ENCODE measurements around the gene ARMC9.

Gene ARMC9

DNA sequence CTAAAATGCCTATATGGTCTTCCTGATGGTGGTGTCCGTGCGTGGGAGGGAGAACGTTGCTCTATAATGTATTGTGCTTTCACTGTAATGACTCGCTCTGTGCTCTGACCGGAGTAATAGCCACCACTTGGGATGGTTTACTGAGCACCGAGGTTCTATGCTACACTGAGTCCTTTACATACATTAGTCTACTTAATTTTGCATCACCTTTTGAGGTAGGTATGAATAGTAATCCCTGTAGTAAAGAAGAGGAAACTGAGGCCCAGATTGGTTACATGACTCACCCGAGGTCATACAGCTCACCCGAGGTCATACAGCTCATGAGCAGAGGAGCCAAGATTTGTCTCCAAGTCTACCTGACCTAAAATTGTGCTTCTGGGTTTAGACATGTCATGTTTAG lies 79.5 kb downstream of the ARMC9 start:
- TF ChIP-seq, protein P1, sequence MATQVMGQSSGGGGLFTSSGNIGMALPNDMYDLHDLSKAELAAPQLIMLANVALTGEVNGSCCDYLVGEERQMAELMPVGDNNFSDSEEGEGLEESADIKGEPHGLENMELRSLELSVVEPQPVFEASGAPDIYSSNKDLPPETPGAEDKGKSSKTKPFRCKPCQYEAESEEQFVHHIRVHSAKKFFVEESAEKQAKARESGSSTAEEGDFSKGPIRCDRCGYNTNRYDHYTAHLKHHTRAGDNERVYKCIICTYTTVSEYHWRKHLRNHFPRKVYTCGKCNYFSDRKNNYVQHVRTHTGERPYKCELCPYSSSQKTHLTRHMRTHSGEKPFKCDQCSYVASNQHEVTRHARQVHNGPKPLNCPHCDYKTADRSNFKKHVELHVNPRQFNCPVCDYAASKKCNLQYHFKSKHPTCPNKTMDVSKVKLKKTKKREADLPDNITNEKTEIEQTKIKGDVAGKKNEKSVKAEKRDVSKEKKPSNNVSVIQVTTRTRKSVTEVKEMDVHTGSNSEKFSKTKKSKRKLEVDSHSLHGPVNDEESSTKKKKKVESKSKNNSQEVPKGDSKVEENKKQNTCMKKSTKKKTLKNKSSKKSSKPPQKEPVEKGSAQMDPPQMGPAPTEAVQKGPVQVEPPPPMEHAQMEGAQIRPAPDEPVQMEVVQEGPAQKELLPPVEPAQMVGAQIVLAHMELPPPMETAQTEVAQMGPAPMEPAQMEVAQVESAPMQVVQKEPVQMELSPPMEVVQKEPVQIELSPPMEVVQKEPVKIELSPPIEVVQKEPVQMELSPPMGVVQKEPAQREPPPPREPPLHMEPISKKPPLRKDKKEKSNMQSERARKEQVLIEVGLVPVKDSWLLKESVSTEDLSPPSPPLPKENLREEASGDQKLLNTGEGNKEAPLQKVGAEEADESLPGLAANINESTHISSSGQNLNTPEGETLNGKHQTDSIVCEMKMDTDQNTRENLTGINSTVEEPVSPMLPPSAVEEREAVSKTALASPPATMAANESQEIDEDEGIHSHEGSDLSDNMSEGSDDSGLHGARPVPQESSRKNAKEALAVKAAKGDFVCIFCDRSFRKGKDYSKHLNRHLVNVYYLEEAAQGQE (IDR thresholded peaks at IDR 0.05; ENCODE audit: insufficient read depth in 1 of 2, low read depth in 2 of 2, low read length in 2 of 2): no peak
- TF ChIP-seq SIN3A (IDR thresholded peaks at IDR 0.05; ENCODE audit: borderline replicate concordance, insufficient read depth, low read length) (no peak), TAF1 (IDR thresholded peaks at IDR 0.05; ENCODE audit: borderline replicate concordance, insufficient read depth, low read length) (no peak), POLR2AphosphoS5 (IDR thresholded peaks at IDR 0.05; ENCODE audit: low read depth, low read length) (no peak), FOXP2 (optimal IDR thresholded peaks at IDR 0.05; ENCODE audit: borderline replicate concordance, extremely low read depth, extremely low read length, insufficient read depth) (no peak)

DNA sequence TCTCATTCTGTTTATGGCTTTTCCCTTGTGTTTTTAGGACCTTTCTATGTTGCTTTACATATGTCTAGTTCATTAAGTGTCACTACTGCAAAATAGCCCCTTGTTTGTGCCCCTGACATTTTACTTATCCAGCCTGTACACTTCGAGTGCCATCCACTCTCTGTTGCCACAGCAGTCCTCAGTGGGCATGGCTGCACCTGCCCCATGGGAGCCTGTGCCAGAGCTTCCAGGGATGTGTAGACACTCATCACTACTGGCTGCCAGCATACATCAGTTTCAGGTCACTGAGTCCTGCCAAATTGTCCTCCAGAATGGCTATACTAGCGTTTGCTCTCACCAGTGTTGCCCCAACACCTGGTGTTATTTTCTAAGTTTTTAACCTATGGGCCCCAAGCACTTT lies 80.4 kb downstream of the ARMC9 start:
- no peak for TF ChIP-seq SIN3A (IDR thresholded peaks at IDR 0.05; ENCODE audit: borderline replicate concordance, insufficient read depth, low read length)
- no peak for TF ChIP-seq TAF1 (IDR thresholded peaks at IDR 0.05; ENCODE audit: borderline replicate concordance, insufficient read depth, low read length)

DNA sequence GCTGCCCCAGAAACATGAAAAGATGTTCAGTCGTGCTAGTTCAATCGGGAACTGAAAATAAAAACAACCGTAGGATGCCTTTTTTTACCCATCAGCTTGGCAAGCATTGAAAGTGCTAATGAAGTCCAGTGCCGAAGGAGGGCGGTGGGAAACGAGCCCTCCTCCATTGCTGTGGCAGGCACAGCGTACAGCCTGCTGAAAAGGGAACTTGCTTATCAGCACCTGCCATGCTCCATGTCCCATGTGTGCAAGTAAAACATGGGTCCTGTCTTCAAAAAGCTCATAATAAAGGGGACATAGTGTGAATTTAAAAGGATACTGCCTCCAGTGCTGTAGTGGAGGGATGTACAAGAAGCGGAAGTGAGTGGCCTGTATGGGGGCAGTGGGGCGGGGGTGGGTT lies 82.4 kb downstream of the ARMC9 start:
- TF ChIP-seq TAF1 (IDR thresholded peaks at IDR 0.05; ENCODE audit: borderline replicate concordance, insufficient read depth, low read length) (no peak), POLR2AphosphoS5 (IDR thresholded peaks at IDR 0.05; ENCODE audit: low read depth, low read length) (no peak), SIN3A (IDR thresholded peaks at IDR 0.05; ENCODE audit: borderline replicate concordance, insufficient read depth, low read length) (no peak), FOXP2 (optimal IDR thresholded peaks at IDR 0.05; ENCODE audit: borderline replicate concordance, extremely low read depth, extremely low read length, insufficient read depth) (no peak)
- TF ChIP-seq, protein P1 (IDR thresholded peaks at IDR 0.05; ENCODE audit: insufficient read depth in 1 of 2, low read depth in 2 of 2, low read length in 2 of 2): no peak

DNA sequence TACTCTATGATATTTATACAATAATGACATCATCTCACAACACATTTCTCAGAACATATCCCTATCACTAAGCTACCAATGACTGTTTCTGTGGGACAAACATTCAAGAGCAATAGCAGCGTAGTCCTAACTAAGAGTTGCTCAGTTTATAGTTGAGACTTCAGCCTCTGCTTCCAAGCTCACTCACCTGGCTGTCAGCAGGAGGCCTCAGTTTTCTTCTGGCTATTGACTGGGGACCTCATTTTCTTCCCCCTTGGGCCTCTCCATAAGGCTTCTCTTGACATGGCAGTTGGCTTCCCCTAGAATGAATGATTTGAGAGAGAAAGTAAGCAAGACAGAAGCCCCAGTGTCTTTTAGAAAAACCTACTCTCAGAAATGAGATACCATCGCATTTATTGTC lies 85.9 kb downstream of the ARMC9 start:
- TF ChIP-seq FOXP2 (optimal IDR thresholded peaks at IDR 0.05; ENCODE audit: borderline replicate concordance, extremely low read depth, extremely low read length, insufficient read depth): no peak
- TF ChIP-seq, protein P1 (IDR thresholded peaks at IDR 0.05; ENCODE audit: insufficient read depth in 1 of 2, low read depth in 2 of 2, low read length in 2 of 2): no peak

DNA sequence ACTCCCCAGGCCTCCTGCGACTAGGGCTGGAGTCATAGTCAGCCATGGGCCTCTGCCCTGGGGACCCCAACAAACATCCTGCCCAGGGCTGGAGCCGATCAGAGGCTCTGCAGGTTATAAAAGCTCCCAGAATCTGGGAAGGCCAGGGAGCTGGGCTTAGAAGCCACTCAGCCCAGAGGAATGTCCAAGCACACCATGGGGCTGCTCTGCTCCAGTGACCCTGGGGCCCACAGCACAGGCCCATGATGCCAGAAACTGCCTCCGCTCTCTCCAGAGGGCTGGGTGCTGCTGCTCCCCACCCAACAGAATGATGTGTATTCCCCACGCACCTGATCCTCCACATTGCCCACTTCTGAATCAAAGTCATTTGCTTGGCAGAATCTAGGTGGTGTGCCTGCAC lies 88.5 kb downstream of the ARMC9 start:
- TF ChIP-seq, protein P1 (IDR thresholded peaks at IDR 0.05; ENCODE audit: insufficient read depth in 1 of 2, low read depth in 2 of 2, low read length in 2 of 2): no peak
- TF ChIP-seq SIN3A (IDR thresholded peaks at IDR 0.05; ENCODE audit: borderline replicate concordance, insufficient read depth, low read length): no peak
- TF ChIP-seq TAF1 (IDR thresholded peaks at IDR 0.05; ENCODE audit: borderline replicate concordance, insufficient read depth, low read length): no peak
- no peak for TF ChIP-seq FOXP2 (optimal IDR thresholded peaks at IDR 0.05; ENCODE audit: borderline replicate concordance, extremely low read depth, extremely low read length, insufficient read depth)
- no peak for TF ChIP-seq POLR2AphosphoS5 (IDR thresholded peaks at IDR 0.05; ENCODE audit: low read depth, low read length)

Data from PFSK-1 (cell line).